H9 (cell line): ENCODE results near the gene ASB4. TPM values are rescaled to one million over a fixed set of nuclear protein-coding genes. Genes with fewer than 3 reads are reported as not detected.
"Not testable (repeated sequence)": the region's sequence is repeated elsewhere in the genome, so short reads cannot be mapped to it uniquely, and the experiment has no call there.

Experiments
- DNase-seq: peaks from one replicate; pipeline ENCODE4 v3.0.0-alpha.2; 2017
- H2AFZ ChIP-seq: one replicate; pipeline ENCODE4 v1.6.1; 2013; ENCODE audit warnings: mild to moderate bottlenecking, low read length, control low read depth, moderate library complexity
- H2AK5ac ChIP-seq: 2 replicates; pipeline ENCODE4 v1.6.1; 2013; ENCODE audit warnings: low read length, control low read depth, mixed read lengths; ENCODE audit not compliant: insufficient read length
- H2BK120ac ChIP-seq: one replicate; pipeline ENCODE4 v1.6.1; 2013; ENCODE audit warnings: low read depth, mild to moderate bottlenecking, low read length, control low read depth, inconsistent platforms; ENCODE audit not compliant: poor library complexity, severe bottlenecking
- H2BK12ac ChIP-seq: 2 replicates; pipeline ENCODE4 v1.6.1; 2013; ENCODE audit warnings: low read length, control low read depth, mixed read lengths, low read depth; ENCODE audit not compliant: insufficient read length
- H2BK15ac ChIP-seq: 2 replicates; pipeline ENCODE4 v1.6.1; 2013; ENCODE audit warnings: low read depth, low read length, control low read depth
- H2BK20ac ChIP-seq: one replicate; pipeline ENCODE4 v1.6.1; 2013; ENCODE audit warnings: low read depth, mild to moderate bottlenecking, low read length, control low read depth, inconsistent platforms; ENCODE audit not compliant: poor library complexity, severe bottlenecking
- H2BK5ac ChIP-seq: 2 replicates; pipeline ENCODE4 v1.6.1; 2013; ENCODE audit warnings: low read length, control low read depth, mixed read lengths; ENCODE audit not compliant: insufficient read length
- H3K14ac ChIP-seq: 2 replicates; pipeline ENCODE4 v1.6.1; 2013; ENCODE audit warnings: low read length, control low read depth; ENCODE audit not compliant: insufficient read depth
- H3K18ac ChIP-seq: 2 replicates; pipeline ENCODE4 v1.6.1; 2013; ENCODE audit warnings: low read depth, mild to moderate bottlenecking, mixed read lengths, low read length, control low read depth; ENCODE audit not compliant: insufficient read length
- H3K23ac ChIP-seq: 2 replicates; pipeline ENCODE4 v1.6.1; 2013; ENCODE audit warnings: low read length, control low read depth, mixed read lengths, low read depth; ENCODE audit not compliant: insufficient read length
- H3K23me2 ChIP-seq: 2 replicates; pipeline ENCODE4 v1.6.1; 2013; ENCODE audit warnings: low read depth, mild to moderate bottlenecking, mixed read lengths, low read length, control low read depth; ENCODE audit not compliant: insufficient read length, poor library complexity, severe bottlenecking
- H3K27ac ChIP-seq: 2 replicates; pipeline ENCODE4 v1.5.1; 2013; ENCODE audit warnings: low read length, control low read depth, mixed read lengths, low read depth; ENCODE audit not compliant: insufficient read length
- H3K27me3 ChIP-seq: 2 replicates; pipeline ENCODE4 v1.6.1; 2013; ENCODE audit warnings: low read length, control low read depth, inconsistent platforms; ENCODE audit not compliant: insufficient read depth
- H3K4ac ChIP-seq: 2 replicates; pipeline ENCODE4 v1.6.1; 2013; ENCODE audit warnings: low read depth, mild to moderate bottlenecking, control low read depth, inconsistent platforms, low read length, moderate library complexity
- H3K4me1 ChIP-seq: 2 replicates; pipeline ENCODE4 v1.6.1; 2013; ENCODE audit warnings: low read length, control low read depth, inconsistent platforms; ENCODE audit not compliant: insufficient read depth
- H3K4me2 ChIP-seq: 2 replicates; pipeline ENCODE4 v1.6.1; 2013; ENCODE audit warnings: low read length, control low read depth, mixed read lengths; ENCODE audit not compliant: insufficient read length, insufficient read depth
- H3K56ac ChIP-seq: 2 replicates; pipeline ENCODE4 v1.6.1; 2013; ENCODE audit warnings: low read depth, mild to moderate bottlenecking, mixed read lengths, low read length, control low read depth; ENCODE audit not compliant: insufficient read length
- H3K79me1 ChIP-seq: 2 replicates; pipeline ENCODE4 v1.6.1; 2013; ENCODE audit warnings: low read depth, mild to moderate bottlenecking, moderate library complexity, low read length, control low read depth, inconsistent platforms; ENCODE audit not compliant: insufficient read depth, poor library complexity, severe bottlenecking
- H3K79me2 ChIP-seq: 2 replicates; pipeline ENCODE4 v1.6.1; 2013; ENCODE audit warnings: low read length, control low read depth, inconsistent platforms; ENCODE audit not compliant: insufficient read depth
- H3K9ac ChIP-seq: 2 replicates; pipeline ENCODE4 v1.6.1; 2013; ENCODE audit warnings: low read length, control low read depth, mixed read lengths; ENCODE audit not compliant: insufficient read length; ENCODE audit errors: extremely low read depth
- H3K9me3 ChIP-seq: one replicate; pipeline ENCODE4 v1.6.1; 2013; ENCODE audit warnings: low read depth, low read length, inconsistent platforms; ENCODE audit not compliant: control insufficient read depth
- H3T11ph ChIP-seq: one replicate; pipeline ENCODE4 v1.6.1; 2013; ENCODE audit warnings: mild to moderate bottlenecking, low read length, control low read depth, inconsistent platforms
- H4K20me1 ChIP-seq: one replicate; pipeline ENCODE4 v1.6.1; 2013; ENCODE audit not compliant: control insufficient read depth, insufficient read length, insufficient read depth
- H4K5ac ChIP-seq: 2 replicates; pipeline ENCODE4 v1.6.1; 2013; ENCODE audit warnings: low read depth, mild to moderate bottlenecking, mixed read lengths, low read length, control low read depth; ENCODE audit not compliant: insufficient read length
- H4K8ac ChIP-seq: replicated peaks from 2 replicates; pipeline ENCODE4 v1.6.1; 2013; ENCODE audit warnings: low read length, control low read depth, mixed read lengths, low read depth; ENCODE audit not compliant: insufficient read length
- H4K91ac ChIP-seq: 2 replicates; pipeline ENCODE4 v1.6.1; 2013; ENCODE audit warnings: low read depth, mild to moderate bottlenecking, moderate library complexity, mixed read lengths, low read length, control low read depth; ENCODE audit not compliant: insufficient read length
- H3K27ac Mint-ChIP-seq, 3 experiments: 2 replicates in 2 of 3; 3 replicates in 1 of 3; pipeline ENCODE4 v1.8.0; 2020 to 2021; ENCODE audit warnings: mixed read lengths in 3 of 3, mild to moderate bottlenecking in 1 of 3, moderate library complexity in 1 of 3
- H3K27me3 Mint-ChIP-seq: 2 replicates; pipeline ENCODE4 v1.8.0; 2021; ENCODE audit warnings: low read depth, mild to moderate bottlenecking, moderate library complexity, mixed read lengths
- H3K36me3 Mint-ChIP-seq, 3 experiments: 2 replicates in 2 of 3; 3 replicates in 1 of 3; pipeline ENCODE4 v1.8.0; 2020 to 2021; ENCODE audit warnings: low read depth in 3 of 3, mixed read lengths in 3 of 3; ENCODE audit not compliant: insufficient read depth in 1 of 3
- H3K4me1 Mint-ChIP-seq, 2 experiments: 2 replicates each; pipeline ENCODE4 v1.8.0; 2020; ENCODE audit warnings: mixed read lengths in 2 of 2
- H3K4me3 Mint-ChIP-seq, 2 experiments: 2 replicates in 1 of 2; 3 replicates in 1 of 2; pipeline ENCODE4 v1.8.0; 2020 to 2021; ENCODE audit warnings: mild to moderate bottlenecking in 2 of 2, mixed read lengths in 2 of 2, moderate library complexity in 1 of 2
- H3K9me3 Mint-ChIP-seq, 2 experiments: 2 replicates in 1 of 2; 3 replicates in 1 of 2; pipeline ENCODE4 v1.8.0; 2020; ENCODE audit warnings: mild to moderate bottlenecking in 2 of 2, mixed read lengths in 2 of 2, moderate library complexity in 1 of 2
- WGBS: extraction: QIAGEN DNeasy Blood & Tissue Kit; methylation state at CpG from one replicate; pipeline ENCODE4 v1.1.7; 2013; ENCODE audit warnings: missing lambda C conversion rate, low lambda C conversion rate, mixed read lengths; ENCODE audit not compliant: insufficient read length; ENCODE audit errors: extremely low coverage; 5-methylcytosine and 5-hydroxymethylcytosine counted together
- total RNA-seq: library from RNA; stranded (reverse); gene quantifications from 2 replicates; pipeline ENCODE4 v1.2.1, GENCODE V29; 2021
- TF ChIP-seq, protein P1 (sequence below): fragments of 200-600 bp; sonication (generic); conservative IDR thresholded peaks from 3 replicates; pipeline ENCODE4 v1.8.0; 2021; ENCODE audit warnings: antibody characterized with exemption, mild to moderate bottlenecking

Gene ASB4
- total RNA-seq, 1 experiment from 2014 or later = not detected

DNA sequence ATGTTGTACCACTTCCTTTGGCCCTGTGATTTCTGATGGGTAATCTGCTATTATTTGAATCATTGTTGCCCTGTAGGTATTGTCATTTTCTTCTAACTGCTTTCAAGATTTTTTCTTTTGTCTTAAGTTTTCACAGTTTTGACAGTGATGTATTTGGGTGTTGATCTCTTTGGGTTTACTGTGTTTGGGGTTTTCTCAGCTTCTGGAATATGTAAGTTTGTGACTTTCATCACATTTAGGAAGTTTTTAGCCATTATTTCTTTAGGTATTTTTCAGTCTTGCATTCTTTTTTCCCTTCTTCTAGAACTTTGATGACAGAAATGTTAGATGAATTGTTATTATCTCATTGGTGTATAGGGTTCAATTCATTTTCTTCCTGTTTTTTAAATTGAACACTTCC is 27.8 kb upstream of the ASB4 start:
- Histone ChIP-seq H3K23ac (no peak overlapping the region), H3K23me2 (no peaks in the 10 kb centered on the region), H4K20me1 (no peaks in the 10 kb centered on the region), H2BK20ac (no peak overlapping the region), H3K9me3 (peaks cover 11% of the 10 kb centered on the region), H4K8ac (no peak overlapping the region), H2AFZ (no peak overlapping the region), H3K56ac (no peak overlapping the region), H3K4me2 (no peak overlapping the region), H3K4me1 (no peaks in the 10 kb centered on the region), H4K91ac (no peak overlapping the region), H3K14ac (no peak overlapping the region), H2BK15ac (no peak overlapping the region), H2BK12ac (no peak overlapping the region), H3K27ac (no peak overlapping the region), H3K79me1 (no peaks in the 10 kb centered on the region), H3K18ac (no peak overlapping the region), H3K9ac (no peak overlapping the region), H3K79me2 (no peaks in the 10 kb centered on the region), H3T11ph (no peak overlapping the region), H3K4ac (no peak overlapping the region), H2BK120ac (no peak overlapping the region), H2BK5ac (no peak overlapping the region), H4K5ac (no peak overlapping the region), H3K27me3 (no peaks in the 10 kb centered on the region), H2AK5ac (no peak overlapping the region)
- Mint-ChIP-seq H3K4me1 (peaks cover 0 to 2% of the 10 kb centered on the region in 2 experiments; a peak in 2 of 4 replicates), H3K4me3 (no peak overlapping the region), H3K27ac (no peak overlapping the region), H3K36me3 (peaks cover 5 to 41% (median 8%) of the 10 kb centered on the region in 3 experiments; a peak in 6 of 7 replicates), H3K9me3 (peaks cover 31 to 34% of the 10 kb centered on the region in 2 experiments), H3K27me3 (peaks cover 3% of the 10 kb centered on the region; the same call in 1 of the 2 replicates)
- DNase-seq = no peak
- TF ChIP-seq, protein P1, sequence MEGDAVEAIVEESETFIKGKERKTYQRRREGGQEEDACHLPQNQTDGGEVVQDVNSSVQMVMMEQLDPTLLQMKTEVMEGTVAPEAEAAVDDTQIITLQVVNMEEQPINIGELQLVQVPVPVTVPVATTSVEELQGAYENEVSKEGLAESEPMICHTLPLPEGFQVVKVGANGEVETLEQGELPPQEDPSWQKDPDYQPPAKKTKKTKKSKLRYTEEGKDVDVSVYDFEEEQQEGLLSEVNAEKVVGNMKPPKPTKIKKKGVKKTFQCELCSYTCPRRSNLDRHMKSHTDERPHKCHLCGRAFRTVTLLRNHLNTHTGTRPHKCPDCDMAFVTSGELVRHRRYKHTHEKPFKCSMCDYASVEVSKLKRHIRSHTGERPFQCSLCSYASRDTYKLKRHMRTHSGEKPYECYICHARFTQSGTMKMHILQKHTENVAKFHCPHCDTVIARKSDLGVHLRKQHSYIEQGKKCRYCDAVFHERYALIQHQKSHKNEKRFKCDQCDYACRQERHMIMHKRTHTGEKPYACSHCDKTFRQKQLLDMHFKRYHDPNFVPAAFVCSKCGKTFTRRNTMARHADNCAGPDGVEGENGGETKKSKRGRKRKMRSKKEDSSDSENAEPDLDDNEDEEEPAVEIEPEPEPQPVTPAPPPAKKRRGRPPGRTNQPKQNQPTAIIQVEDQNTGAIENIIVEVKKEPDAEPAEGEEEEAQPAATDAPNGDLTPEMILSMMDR = no peak

DNA sequence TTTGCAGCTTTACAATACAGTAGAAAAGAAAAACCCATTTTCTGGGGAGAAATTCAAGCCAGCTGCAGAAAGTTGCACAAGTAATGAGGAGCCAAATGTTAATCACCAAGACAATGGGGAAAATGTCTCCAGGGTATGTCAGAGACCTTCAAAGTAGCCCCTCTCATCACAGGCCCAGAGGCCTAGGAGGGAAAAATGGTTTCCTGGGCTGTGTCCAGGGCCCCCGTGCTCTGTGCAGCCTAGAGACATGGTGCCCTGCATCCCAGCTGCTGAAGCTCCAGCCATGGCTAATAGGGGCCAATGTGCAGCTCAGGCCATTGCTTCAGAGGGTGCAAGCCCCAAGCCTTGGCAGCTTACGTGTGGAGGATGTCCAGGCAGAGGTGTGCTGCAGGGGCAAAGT is 25.1 kb upstream of the ASB4 start:
- not testable (repeated sequence) for H2AFZ ChIP-seq, H3K23me2 ChIP-seq, H3K27me3 ChIP-seq, H3K27ac Mint-ChIP-seq, H4K20me1 ChIP-seq, H3K4me1 ChIP-seq, H4K5ac ChIP-seq, H3T11ph ChIP-seq, H3K79me1 ChIP-seq, H2BK5ac ChIP-seq, H3K56ac ChIP-seq, H2AK5ac ChIP-seq, H2BK12ac ChIP-seq, H3K23ac ChIP-seq, H3K18ac ChIP-seq, H3K9ac ChIP-seq, H2BK20ac ChIP-seq, H4K91ac ChIP-seq, H2BK15ac ChIP-seq, H3K27ac ChIP-seq, H3K4me1 Mint-ChIP-seq, H3K27me3 Mint-ChIP-seq, DNase-seq, H3K4me3 Mint-ChIP-seq, H3K14ac ChIP-seq, H3K4me2 ChIP-seq, H2BK120ac ChIP-seq, H3K79me2 ChIP-seq, H3K4ac ChIP-seq, H4K8ac ChIP-seq
- H3K9me3 ChIP-seq = peaks cover 11% of the 10 kb centered on the region
- peaks cover 7 to 41% (median 8%) of the 10 kb centered on the region in 3 experiments; a peak in 6 of 7 replicates for H3K36me3 Mint-ChIP-seq
- peaks cover 32 to 34% of the 10 kb centered on the region in 2 experiments for H3K9me3 Mint-ChIP-seq
- no CpG with 5 or more reads among the region's 2 CpGs for WGBS
